AG10803 (cell line): Measurements from ENCODE around the gene UNC5C.
A peak's percentile ranks its signal among the peaks of the same experiment; 100 is the strongest.
"Not testable (repeated sequence)": the region's sequence is repeated elsewhere in the genome, so short reads cannot be mapped to it uniquely, and the experiment has no call there.

ENCODE experiments used
- DNase-seq: peaks from one replicate; pipeline ENCODE4 v3.0.0; 2010; ENCODE audit warnings: low read depth
- H3K4me3 ChIP-seq: 2 replicates; pipeline ENCODE4 v1.5.1; 2011; ENCODE audit warnings: mild to moderate bottlenecking, low read length, control low read depth
- CTCF ChIP-seq: conservative IDR thresholded peaks from 2 replicates; pipeline ENCODE4 v1.5.1; 2011; ENCODE audit warnings: mild to moderate bottlenecking, low read length, control low read depth, inconsistent platforms

UNC5C gene

GRCh38 chr4:95153182-95153581 lies 395.6 kb downstream of the UNC5C start:
- no peak overlapping the region for H3K4me3 ChIP-seq
- no peak for DNase-seq
- no peak for TF ChIP-seq CTCF

GRCh38 chr4:95151255-95151654 lies 397.5 kb downstream of the UNC5C start:
- DNase-seq = no peak
- H3K4me3 ChIP-seq = no peak overlapping the region
- no peak for TF ChIP-seq CTCF

- H3K4me3 ChIP-seq = no peak overlapping the region
- TF ChIP-seq CTCF = no peak
- no peak for DNase-seq
Observed at GRCh38 chr4:95142932-95143331, 405.8 kb downstream of the UNC5C start.

- TF ChIP-seq CTCF = no peak
Observed at GRCh38 chr4:95141361-95141760, 407.4 kb downstream of the UNC5C start.

GRCh38 chr4:95139424-95139823 lies 409.3 kb downstream of the UNC5C start:
- not testable (repeated sequence) for H3K4me3 ChIP-seq, DNase-seq

More at GRCh38 chr4:95141361-95141760, 407.4 kb downstream of the UNC5C start:
- DNase-seq = peak; percentile 56
- H3K4me3 ChIP-seq = no peak overlapping the region

GRCh38 chr4:95134016-95134415 lies 414.8 kb downstream of the UNC5C start:
- DNase-seq = not testable (repeated sequence)

GRCh38 chr4:95129821-95130311 lies 418.9 kb downstream of the UNC5C start:
- peak; percentile 99 for DNase-seq

More at GRCh38 chr4:95134016-95134415, 414.8 kb downstream of the UNC5C start:
- H3K4me3 ChIP-seq = not testable (repeated sequence)

GRCh38 chr4:95129031-95129430 lies 419.7 kb downstream of the UNC5C start:
- H3K4me3 ChIP-seq = no peak overlapping the region
- TF ChIP-seq CTCF = no peak
- DNase-seq = no peak

More at GRCh38 chr4:95129821-95130311, 418.9 kb downstream of the UNC5C start:
- no peak for TF ChIP-seq CTCF
- H3K4me3 ChIP-seq = no peak overlapping the region
